DND-41 (cell line): Measurements from ENCODE around the gene B4GALT1.

Experiments
- ATAC-seq: fragments of 200-7000 bp; cut with Tn5 transposase; 3 replicates; pipeline ENCODE4 v1.9.1; 2021; ENCODE audit warnings: low read depth; ENCODE audit not compliant: insufficient read depth
- DNase-seq: peaks from one replicate; pipeline ENCODE4 v3.0.0-alpha.2; 2020
- H2AFZ ChIP-seq: 2 replicates; pipeline ENCODE4 v1.6.0; 2012; ENCODE audit warnings: low read depth, low read length
- H3K27ac ChIP-seq: 2 replicates; pipeline ENCODE4 v1.5.1; 2012; ENCODE audit warnings: low read length, inconsistent platforms
- H3K27me3 ChIP-seq: fragments of 200-600 bp; sonication (generic); 2 replicates; pipeline ENCODE4 v1.6.0; 2012; ENCODE audit warnings: low read length, mild to moderate bottlenecking, inconsistent platforms; ENCODE audit not compliant: insufficient read depth, poor library complexity
- H3K36me3 ChIP-seq: 2 replicates; pipeline ENCODE4 v1.5.1; 2012; ENCODE audit warnings: low read length, inconsistent platforms; ENCODE audit not compliant: insufficient read depth
- H3K4me1 ChIP-seq: 2 replicates; pipeline ENCODE4 v1.5.1; 2012; ENCODE audit warnings: mild to moderate bottlenecking, low read length; ENCODE audit not compliant: insufficient read depth
- H3K4me2 ChIP-seq: 2 replicates; pipeline ENCODE4 v1.6.0; 2012; ENCODE audit warnings: mild to moderate bottlenecking, moderate library complexity, low read length, inconsistent platforms; ENCODE audit not compliant: insufficient read depth
- H3K4me3 ChIP-seq, 2 experiments: fragments of 200-600 bp in 1 of 2; shearing (Covaris generic) in 1 of 2; 2 replicates each; pipeline ENCODE4 v1.5.1; 2012 to 2016; ENCODE audit warnings: inconsistent platforms in 2 of 2, low read length in 2 of 2, mild to moderate bottlenecking in 2 of 2, low read depth in 1 of 2, moderate library complexity in 1 of 2
- H3K79me2 ChIP-seq: 2 replicates; pipeline ENCODE4 v1.6.0; 2012; ENCODE audit warnings: low read length, inconsistent platforms; ENCODE audit not compliant: insufficient read depth
- H3K9ac ChIP-seq: 2 replicates; pipeline ENCODE4 v1.6.0; 2012; ENCODE audit warnings: low read depth, mild to moderate bottlenecking, inconsistent platforms, low read length, moderate library complexity
- H3K9me3 ChIP-seq: 2 replicates; pipeline ENCODE4 v1.5.1; 2012; ENCODE audit warnings: low read length, moderate library complexity, mild to moderate bottlenecking, inconsistent platforms; ENCODE audit not compliant: insufficient read depth, severe bottlenecking
- H4K20me1 ChIP-seq: 2 replicates; pipeline ENCODE4 v1.6.0; 2012; ENCODE audit warnings: low read length; ENCODE audit not compliant: insufficient read depth
- CTCF ChIP-seq: IDR thresholded peaks from 2 replicates; pipeline ENCODE4 v1.5.1; 2012; ENCODE audit warnings: borderline replicate concordance, low read length, moderate library complexity, mild to moderate bottlenecking; ENCODE audit not compliant: poor library complexity, severe bottlenecking; ENCODE audit errors: extremely low read depth
- EZH2 ChIP-seq: IDR thresholded peaks from 3 replicates; pipeline ENCODE4 v1.6.1; 2012; ENCODE audit warnings: borderline replicate concordance, low read depth, mild to moderate bottlenecking, moderate library complexity, low read length, inconsistent platforms; ENCODE audit not compliant: severe bottlenecking

The B4GALT1 gene

GRCh38 chr9:33193818-33194217, 26.7 kb upstream of the B4GALT1 start:
- H3K4me1 ChIP-seq: no peaks in the 10 kb centered on the region
- no peaks in the 10 kb centered on the region for H3K9me3 ChIP-seq
- H3K9ac ChIP-seq: no peak overlapping the region
- H3K36me3 ChIP-seq: no peaks in the 10 kb centered on the region
- no peak for ATAC-seq
- no peak overlapping the region for H3K27ac ChIP-seq
- H3K4me3 ChIP-seq: no peak overlapping the region
- H3K4me2 ChIP-seq: no peak overlapping the region
- no peak overlapping the region for H2AFZ ChIP-seq
- H3K27me3 ChIP-seq: peaks cover 6% of the 10 kb centered on the region
- DNase-seq: no peak
- TF ChIP-seq CTCF (no peak), EZH2 (no peak)
- no peaks in the 10 kb centered on the region for H4K20me1 ChIP-seq
- no peaks in the 10 kb centered on the region for H3K79me2 ChIP-seq

- H3K36me3 ChIP-seq: no peaks in the 10 kb centered on the region
- no peak overlapping the region for H3K4me2 ChIP-seq
- H4K20me1 ChIP-seq: no peaks in the 10 kb centered on the region
- H3K27me3 ChIP-seq: peaks cover 9% of the 10 kb centered on the region
- no peak overlapping the region for H3K9ac ChIP-seq
- no peak for ATAC-seq
- TF ChIP-seq EZH2: no peak
- TF ChIP-seq CTCF: no peak
- H3K9me3 ChIP-seq: no peaks in the 10 kb centered on the region
- no peaks in the 10 kb centered on the region for H3K4me1 ChIP-seq
- DNase-seq: no peak
- H3K4me3 ChIP-seq: no peak overlapping the region
- H3K79me2 ChIP-seq: no peaks in the 10 kb centered on the region
- no peak overlapping the region for H2AFZ ChIP-seq
- no peak overlapping the region for H3K27ac ChIP-seq
Observed at GRCh38 chr9:33192493-33193255, 25.5 kb upstream of the B4GALT1 start.

DNA sequence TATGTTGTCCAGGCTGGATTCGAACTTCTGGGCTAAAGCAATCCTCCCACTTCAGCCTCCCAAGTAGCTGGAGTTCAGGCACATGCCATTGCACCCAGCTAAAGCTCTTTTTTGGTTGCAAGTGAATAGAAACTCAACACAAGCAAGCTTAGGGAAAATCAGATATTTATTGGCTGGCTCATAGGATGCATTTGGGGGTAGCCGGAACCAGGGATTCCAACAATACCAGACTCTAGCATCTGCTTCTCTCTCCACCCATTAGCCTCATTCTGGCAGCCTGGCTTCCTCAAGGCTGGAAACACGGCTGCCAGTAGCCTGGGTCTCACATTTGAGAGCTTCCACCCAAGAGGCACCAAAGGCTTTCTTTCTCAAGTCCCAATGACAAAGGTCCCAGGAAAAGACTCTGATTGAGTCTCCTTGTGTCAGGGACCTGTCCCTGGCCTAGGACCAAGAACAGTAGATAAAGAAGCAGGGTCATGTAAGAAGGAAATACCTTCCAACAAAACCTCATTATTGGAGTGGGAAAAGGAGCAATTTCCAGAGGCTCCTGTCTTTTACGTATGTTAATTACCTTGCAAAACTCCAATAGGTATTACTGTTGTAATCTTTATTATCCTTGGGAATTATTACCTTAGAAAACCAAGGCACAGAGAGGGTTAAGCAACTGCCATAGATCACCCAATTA, 23.0 kb upstream of the B4GALT1 start:
- no peak overlapping the region for H3K9ac ChIP-seq
- no peaks in the 10 kb centered on the region for H3K9me3 ChIP-seq
- no peak overlapping the region for H3K4me3 ChIP-seq
- H3K4me1 ChIP-seq: no peaks in the 10 kb centered on the region
- H2AFZ ChIP-seq: no peak overlapping the region
- peaks cover 12% of the 10 kb centered on the region for H3K27me3 ChIP-seq
- H3K36me3 ChIP-seq: no peaks in the 10 kb centered on the region
- TF ChIP-seq EZH2 (no peak), CTCF (no peak)
- H3K4me2 ChIP-seq: no peak overlapping the region
- no peaks in the 10 kb centered on the region for H3K79me2 ChIP-seq
- no peak overlapping the region for H3K27ac ChIP-seq
- H4K20me1 ChIP-seq: no peaks in the 10 kb centered on the region
- ATAC-seq (no peak), DNase-seq (no peak)
